Measurements from ENCODE around the gene GRB2.

DNA sequence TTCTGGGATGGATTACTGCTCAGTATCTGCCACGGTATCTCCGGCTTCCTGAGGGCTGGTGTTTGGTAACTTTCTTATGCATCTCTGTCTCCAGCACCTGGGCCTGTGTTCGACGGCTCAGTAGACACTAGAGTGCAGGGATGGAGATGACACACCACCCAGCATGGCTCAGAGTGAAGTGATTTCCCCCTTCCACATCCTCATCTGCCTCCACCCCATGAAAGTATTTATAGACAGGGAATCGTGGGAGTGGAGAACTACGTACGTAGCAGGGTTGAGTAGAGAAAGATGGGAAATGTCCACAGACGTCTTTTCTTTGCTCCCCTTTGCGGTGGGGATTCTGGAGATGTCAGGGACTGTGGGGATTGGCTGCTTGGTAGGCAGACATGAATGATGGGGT is 104.4 kb downstream of the GRB2 start:
- TF ChIP-seq, protein P1, sequence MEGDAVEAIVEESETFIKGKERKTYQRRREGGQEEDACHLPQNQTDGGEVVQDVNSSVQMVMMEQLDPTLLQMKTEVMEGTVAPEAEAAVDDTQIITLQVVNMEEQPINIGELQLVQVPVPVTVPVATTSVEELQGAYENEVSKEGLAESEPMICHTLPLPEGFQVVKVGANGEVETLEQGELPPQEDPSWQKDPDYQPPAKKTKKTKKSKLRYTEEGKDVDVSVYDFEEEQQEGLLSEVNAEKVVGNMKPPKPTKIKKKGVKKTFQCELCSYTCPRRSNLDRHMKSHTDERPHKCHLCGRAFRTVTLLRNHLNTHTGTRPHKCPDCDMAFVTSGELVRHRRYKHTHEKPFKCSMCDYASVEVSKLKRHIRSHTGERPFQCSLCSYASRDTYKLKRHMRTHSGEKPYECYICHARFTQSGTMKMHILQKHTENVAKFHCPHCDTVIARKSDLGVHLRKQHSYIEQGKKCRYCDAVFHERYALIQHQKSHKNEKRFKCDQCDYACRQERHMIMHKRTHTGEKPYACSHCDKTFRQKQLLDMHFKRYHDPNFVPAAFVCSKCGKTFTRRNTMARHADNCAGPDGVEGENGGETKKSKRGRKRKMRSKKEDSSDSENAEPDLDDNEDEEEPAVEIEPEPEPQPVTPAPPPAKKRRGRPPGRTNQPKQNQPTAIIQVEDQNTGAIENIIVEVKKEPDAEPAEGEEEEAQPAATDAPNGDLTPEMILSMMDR (IDR thresholded peaks at IDR 0.05): no peak
- no peak for TF ChIP-seq POLR2A (IDR thresholded peaks at IDR 0.05)
